Measurements from ENCODE around the gene DENND4A. TPM values are rescaled to one million over a fixed set of nuclear protein-coding genes. Genes with fewer than 3 reads are reported as not detected.
A peak's percentile ranks its signal among the peaks of the same experiment; 100 is the strongest.

The DENND4A gene
- total and polyA plus RNA-seq, 9 of the 15 experiments (the other 6 are each of a cell fraction or from before 2014, with no cell fraction given), result 6.8 to 32.3 (median 19.9) TPM

- TF ChIP-seq, protein P1, sequence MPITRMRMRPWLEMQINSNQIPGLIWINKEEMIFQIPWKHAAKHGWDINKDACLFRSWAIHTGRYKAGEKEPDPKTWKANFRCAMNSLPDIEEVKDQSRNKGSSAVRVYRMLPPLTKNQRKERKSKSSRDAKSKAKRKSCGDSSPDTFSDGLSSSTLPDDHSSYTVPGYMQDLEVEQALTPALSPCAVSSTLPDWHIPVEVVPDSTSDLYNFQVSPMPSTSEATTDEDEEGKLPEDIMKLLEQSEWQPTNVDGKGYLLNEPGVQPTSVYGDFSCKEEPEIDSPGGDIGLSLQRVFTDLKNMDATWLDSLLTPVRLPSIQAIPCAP (CRISPR knock-in tag; IDR thresholded peaks at IDR 0.05; ENCODE audit: borderline replicate concordance), result no peak
- TF ChIP-seq GABPB2 (CRISPR knock-in tag; conservative IDR thresholded peaks at IDR 0.05), result no peak
- TF ChIP-seq, protein P2, sequence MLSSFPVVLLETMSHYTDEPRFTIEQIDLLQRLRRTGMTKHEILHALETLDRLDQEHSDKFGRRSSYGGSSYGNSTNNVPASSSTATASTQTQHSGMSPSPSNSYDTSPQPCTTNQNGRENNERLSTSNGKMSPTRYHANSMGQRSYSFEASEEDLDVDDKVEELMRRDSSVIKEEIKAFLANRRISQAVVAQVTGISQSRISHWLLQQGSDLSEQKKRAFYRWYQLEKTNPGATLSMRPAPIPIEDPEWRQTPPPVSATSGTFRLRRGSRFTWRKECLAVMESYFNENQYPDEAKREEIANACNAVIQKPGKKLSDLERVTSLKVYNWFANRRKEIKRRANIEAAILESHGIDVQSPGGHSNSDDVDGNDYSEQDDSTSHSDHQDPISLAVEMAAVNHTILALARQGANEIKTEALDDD (IDR thresholded peaks at IDR 0.05), result peak; percentile 99
- no peak for TF ChIP-seq E4F1 (CRISPR knock-in tag; IDR thresholded peaks at IDR 0.05; ENCODE audit: borderline replicate concordance)
- no peak for TF ChIP-seq FOXA1 (IDR thresholded peaks at IDR 0.05; ENCODE audit: borderline replicate concordance)
- peak; percentile 70; the same call in 1 of the 2 replicates for TF ChIP-seq MTA3 (IDR thresholded peaks at IDR 0.05; ENCODE audit: borderline replicate concordance)
- TF ChIP-seq ELF1 (tag; IDR thresholded peaks at IDR 0.05), result peak; percentile 71
- no peak for TF ChIP-seq POLR3G (IDR thresholded peaks at IDR 0.05; ENCODE audit: extremely low read depth, insufficient read length, insufficient replicate concordance)
- no peak for TF ChIP-seq LCOR (CRISPR knock-in tag; IDR thresholded peaks at IDR 0.05)
- TF ChIP-seq ZNF23 (CRISPR knock-in tag; IDR thresholded peaks at IDR 0.05), result no peak
- TF ChIP-seq, protein P3, sequence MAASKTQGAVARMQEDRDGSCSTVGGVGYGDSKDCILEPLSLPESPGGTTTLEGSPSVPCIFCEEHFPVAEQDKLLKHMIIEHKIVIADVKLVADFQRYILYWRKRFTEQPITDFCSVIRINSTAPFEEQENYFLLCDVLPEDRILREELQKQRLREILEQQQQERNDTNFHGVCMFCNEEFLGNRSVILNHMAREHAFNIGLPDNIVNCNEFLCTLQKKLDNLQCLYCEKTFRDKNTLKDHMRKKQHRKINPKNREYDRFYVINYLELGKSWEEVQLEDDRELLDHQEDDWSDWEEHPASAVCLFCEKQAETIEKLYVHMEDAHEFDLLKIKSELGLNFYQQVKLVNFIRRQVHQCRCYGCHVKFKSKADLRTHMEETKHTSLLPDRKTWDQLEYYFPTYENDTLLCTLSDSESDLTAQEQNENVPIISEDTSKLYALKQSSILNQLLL (CRISPR knock-in tag; IDR thresholded peaks at IDR 0.05; ENCODE audit: borderline replicate concordance), result no peak
- TF ChIP-seq PPARD (CRISPR knock-in tag; IDR thresholded peaks at IDR 0.05), result no peak
- TF ChIP-seq ZNF584 (CRISPR knock-in tag; IDR thresholded peaks at IDR 0.05; ENCODE audit: low read depth), result no peak
- TF ChIP-seq ATF2 (CRISPR knock-in tag; IDR thresholded peaks at IDR 0.05), result no peak
- TF ChIP-seq ILK (tag; IDR thresholded peaks at IDR 0.05; ENCODE audit: borderline replicate concordance, low read depth), result no peak
- TF ChIP-seq EHMT2 (IDR thresholded peaks at IDR 0.05), result peak; percentile 91
- 0 out of 2 replicates have a peak, but pooled peaks have one; percentile 55 for TF ChIP-seq ZNF766 (CRISPR knock-in tag; conservative IDR thresholded peaks at IDR 0.05)
- no peak for TF ChIP-seq RBM17 (IDR thresholded peaks at IDR 0.05; ENCODE audit: borderline replicate concordance, low read depth, low read length)
- no peak for TF ChIP-seq HMG20A (CRISPR knock-in tag; conservative IDR thresholded peaks at IDR 0.05)
- TF ChIP-seq ZKSCAN1 (IDR thresholded peaks at IDR 0.05; ENCODE audit: low read depth, low read length), result 0 out of 2 replicates have a peak, but pooled peaks have one; percentile 11
Observed at GRCh38 chr15:65837301-65838294, 45.5 kb upstream of the DENND4A start (continued).
